Dendritic cell treated with granulocyte-macrophage colony-stimulating factor and Interleukin-4, amounts not matched to agents 40 ng/mL and 50 ng/mL, for 4 days (primary cell): ENCODE results near the gene SCGB1D2.

Source experiments
- H3K27ac Mint-ChIP-seq: one replicate; pipeline ENCODE4 v1.8.0; 2022; ENCODE audit warnings: mild to moderate bottlenecking, mixed read lengths
- H3K27me3 Mint-ChIP-seq: one replicate; pipeline ENCODE4 v1.8.0; 2022; ENCODE audit warnings: mild to moderate bottlenecking, mixed read lengths
- H3K36me3 Mint-ChIP-seq: one replicate; pipeline ENCODE4 v1.8.0; 2022; ENCODE audit warnings: low read depth, mixed read lengths
- H3K4me1 Mint-ChIP-seq: one replicate; pipeline ENCODE4 v1.8.0; 2022; ENCODE audit warnings: low read depth, mixed read lengths
- H3K4me3 Mint-ChIP-seq: one replicate; pipeline ENCODE4 v1.8.0; 2022; ENCODE audit warnings: mild to moderate bottlenecking, moderate library complexity, mixed read lengths
- H3K9me3 Mint-ChIP-seq: one replicate; pipeline ENCODE4 v1.8.0; 2022; ENCODE audit warnings: mixed read lengths
- intact Hi-C: fragments of 100-400 bp; cut with micrococcal nuclease; formaldehyde crosslinking; loops from one replicate; pipeline ENCODE4 v1.15.0; 2022

Gene SCGB1D2

GRCh38 chr11:62236187-62236586 is 5.9 kb upstream of the SCGB1D2 start:
- no peaks in the 10 kb centered on the region for H3K9me3 Mint-ChIP-seq
- peaks cover 31% of the 10 kb centered on the region for H3K27me3 Mint-ChIP-seq
- H3K4me3 Mint-ChIP-seq, result no peak overlapping the region
- no peaks in the 10 kb centered on the region for H3K4me1 Mint-ChIP-seq
- intact Hi-C loops, result no loop called here
- no peaks in the 10 kb centered on the region for H3K36me3 Mint-ChIP-seq
- no peak overlapping the region for H3K27ac Mint-ChIP-seq

- H3K27ac Mint-ChIP-seq, result no peak overlapping the region
- no peaks in the 10 kb centered on the region for H3K9me3 Mint-ChIP-seq
- H3K4me1 Mint-ChIP-seq, result no peaks in the 10 kb centered on the region
- peaks cover 34% of the 10 kb centered on the region for H3K27me3 Mint-ChIP-seq
- H3K4me3 Mint-ChIP-seq, result no peak overlapping the region
- intact Hi-C loops, result no loop called here
- no peaks in the 10 kb centered on the region for H3K36me3 Mint-ChIP-seq
Observed at GRCh38 chr11:62237499-62237898, 4.5 kb upstream of the SCGB1D2 start.

- intact Hi-C loops, result no loop called here
- H3K36me3 Mint-ChIP-seq, result no peaks in the 10 kb centered on the region
- H3K4me1 Mint-ChIP-seq, result no peaks in the 10 kb centered on the region
- H3K27ac Mint-ChIP-seq, result no peak overlapping the region
- H3K27me3 Mint-ChIP-seq, result peaks cover 32% of the 10 kb centered on the region
- no peak overlapping the region for H3K4me3 Mint-ChIP-seq
- H3K9me3 Mint-ChIP-seq, result no peaks in the 10 kb centered on the region
Observed at GRCh38 chr11:62238151-62238550, 3.9 kb upstream of the SCGB1D2 start.

- Mint-ChIP-seq H3K27me3 (peaks cover 21% of the 10 kb centered on the region), H3K36me3 (no peaks in the 10 kb centered on the region), H3K4me3 (no peak overlapping the region), H3K27ac (no peak overlapping the region), H3K4me1 (no peaks in the 10 kb centered on the region), H3K9me3 (no peaks in the 10 kb centered on the region)
- intact Hi-C loops, result no loop called here
Observed at GRCh38 chr11:62241095-62241494, 944 bp upstream of the SCGB1D2 start.

- intact Hi-C loops, result no loop called here
- no peak overlapping the region for H3K4me3 Mint-ChIP-seq
- peaks cover 10% of the 10 kb centered on the region for H3K9me3 Mint-ChIP-seq
- no peaks in the 10 kb centered on the region for H3K4me1 Mint-ChIP-seq
- no peak overlapping the region for H3K27ac Mint-ChIP-seq
- no peaks in the 10 kb centered on the region for H3K36me3 Mint-ChIP-seq
- H3K27me3 Mint-ChIP-seq, result peaks cover 24% of the 10 kb centered on the region
Observed at GRCh38 chr11:62245271-62245753, 3.3 kb downstream of the SCGB1D2 start.

- Mint-ChIP-seq H3K27ac (no peak overlapping the region), H3K27me3 (peaks cover 19% of the 10 kb centered on the region), H3K36me3 (no peaks in the 10 kb centered on the region), H3K9me3 (peaks cover 47% of the 10 kb centered on the region), H3K4me3 (no peak overlapping the region), H3K4me1 (no peaks in the 10 kb centered on the region)
- intact Hi-C loops, result no loop called here
Observed at GRCh38 chr11:62251698-62252097, 9.7 kb downstream of the SCGB1D2 start.

- Mint-ChIP-seq H3K4me1 (no peaks in the 10 kb centered on the region), H3K9me3 (peaks cover 47% of the 10 kb centered on the region), H3K27ac (no peak overlapping the region), H3K36me3 (no peaks in the 10 kb centered on the region), H3K27me3 (peaks cover 25% of the 10 kb centered on the region), H3K4me3 (no peak overlapping the region)
- intact Hi-C loops, result no loop called here
Observed at GRCh38 chr11:62253999-62254542, 12.0 kb downstream of the SCGB1D2 start.

GRCh38 chr11:62256281-62256680 is 14.2 kb downstream of the SCGB1D2 start:
- intact Hi-C loops, result no loop called here
- Mint-ChIP-seq H3K27ac (no peak overlapping the region), H3K36me3 (no peaks in the 10 kb centered on the region), H3K4me3 (no peak overlapping the region), H3K27me3 (peaks cover 17% of the 10 kb centered on the region), H3K4me1 (no peaks in the 10 kb centered on the region), H3K9me3 (peaks cover 27% of the 10 kb centered on the region)

GRCh38 chr11:62260261-62260953 is 18.4 kb downstream of the SCGB1D2 start:
- intact Hi-C loops, result no loop called here
- H3K27me3 Mint-ChIP-seq, result peaks cover 25% of the 10 kb centered on the region
- H3K4me1 Mint-ChIP-seq, result no peaks in the 10 kb centered on the region
- H3K36me3 Mint-ChIP-seq, result no peaks in the 10 kb centered on the region
- H3K27ac Mint-ChIP-seq, result no peak overlapping the region
- H3K4me3 Mint-ChIP-seq, result no peak overlapping the region
- H3K9me3 Mint-ChIP-seq, result no peaks in the 10 kb centered on the region

GRCh38 chr11:62264004-62264403 is 22.0 kb downstream of the SCGB1D2 start:
- intact Hi-C loops, result no loop called here
- Mint-ChIP-seq H3K4me3 (no peak overlapping the region), H3K36me3 (no peaks in the 10 kb centered on the region), H3K9me3 (no peaks in the 10 kb centered on the region), H3K4me1 (no peaks in the 10 kb centered on the region), H3K27ac (no peak overlapping the region), H3K27me3 (peaks cover 19% of the 10 kb centered on the region)

- peaks cover 20% of the 10 kb centered on the region for H3K27me3 Mint-ChIP-seq
Observed at GRCh38 chr11:62266558-62266957, 24.5 kb downstream of the SCGB1D2 start.

GRCh38 chr11:62267050-62267449 is 25.0 kb downstream of the SCGB1D2 start:
- Mint-ChIP-seq H3K27ac (no peak overlapping the region), H3K4me1 (no peaks in the 10 kb centered on the region), H3K36me3 (no peaks in the 10 kb centered on the region), H3K27me3 (peaks cover 21% of the 10 kb centered on the region), H3K9me3 (no peaks in the 10 kb centered on the region), H3K4me3 (no peak overlapping the region)
- intact Hi-C loops, result no loop called here

More at GRCh38 chr11:62266558-62266957, 24.5 kb downstream of the SCGB1D2 start:
- Mint-ChIP-seq H3K27ac (no peak overlapping the region), H3K9me3 (no peaks in the 10 kb centered on the region), H3K4me1 (no peaks in the 10 kb centered on the region), H3K4me3 (no peak overlapping the region), H3K36me3 (no peaks in the 10 kb centered on the region)
- intact Hi-C loops, result no loop called here

- Mint-ChIP-seq H3K27ac (no peak overlapping the region), H3K9me3 (no peaks in the 10 kb centered on the region), H3K27me3 (peaks cover 22% of the 10 kb centered on the region), H3K4me3 (no peak overlapping the region), H3K36me3 (no peaks in the 10 kb centered on the region), H3K4me1 (no peaks in the 10 kb centered on the region)
- intact Hi-C loops, result no loop called here
Observed at GRCh38 chr11:62267576-62267975, 25.5 kb downstream of the SCGB1D2 start.

GRCh38 chr11:62269654-62270278 is 27.7 kb downstream of the SCGB1D2 start, which contains the start of gene SCGB2A2:
TSS of gene SCGB2A2 (plus strand) at chr11:62270158. CDS start at chr11:62270217, 59 bp downstream.
- Mint-ChIP-seq H3K27ac (no peak within 1 kb of the TSS), H3K27me3 (peaks cover 16% of the 10 kb centered on the region), H3K4me1 (no peaks in the 10 kb centered on the region), H3K36me3 (no peaks in the 10 kb centered on the region), H3K9me3 (no peaks in the 10 kb centered on the region), H3K4me3 (no peak within 1 kb of the TSS)
- intact Hi-C loops, result no loop called here
